GM12872 (cell line): ENCODE results near the gene CFLAR.

Experiments
- CTCF ChIP-seq: IDR thresholded peaks from 3 replicates; pipeline ENCODE4 v1.5.1; 2011; ENCODE audit warnings: low read depth, mild to moderate bottlenecking, low read length, moderate library complexity; ENCODE audit not compliant: insufficient read depth

CFLAR gene

DNA sequence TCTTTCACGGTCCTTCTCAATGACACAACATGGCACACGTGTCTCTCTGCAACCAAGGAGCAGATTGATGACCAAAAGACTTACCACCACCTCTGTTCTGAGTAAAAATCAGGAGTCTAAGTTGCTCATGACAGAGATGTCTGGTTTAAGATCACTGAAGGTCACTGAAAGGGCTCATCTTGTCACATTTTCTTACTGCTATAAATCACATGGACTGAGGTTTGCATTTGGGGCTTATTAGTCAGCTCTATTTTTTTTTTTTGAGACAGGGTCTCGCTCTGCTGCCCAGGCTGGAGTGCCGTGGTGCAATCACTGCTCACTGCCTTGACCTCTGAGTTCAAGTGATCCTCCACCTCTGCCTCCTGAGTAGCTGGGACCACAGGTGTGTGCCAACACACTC is 19.4 kb downstream of the CFLAR start:
- no peak for TF ChIP-seq CTCF

DNA sequence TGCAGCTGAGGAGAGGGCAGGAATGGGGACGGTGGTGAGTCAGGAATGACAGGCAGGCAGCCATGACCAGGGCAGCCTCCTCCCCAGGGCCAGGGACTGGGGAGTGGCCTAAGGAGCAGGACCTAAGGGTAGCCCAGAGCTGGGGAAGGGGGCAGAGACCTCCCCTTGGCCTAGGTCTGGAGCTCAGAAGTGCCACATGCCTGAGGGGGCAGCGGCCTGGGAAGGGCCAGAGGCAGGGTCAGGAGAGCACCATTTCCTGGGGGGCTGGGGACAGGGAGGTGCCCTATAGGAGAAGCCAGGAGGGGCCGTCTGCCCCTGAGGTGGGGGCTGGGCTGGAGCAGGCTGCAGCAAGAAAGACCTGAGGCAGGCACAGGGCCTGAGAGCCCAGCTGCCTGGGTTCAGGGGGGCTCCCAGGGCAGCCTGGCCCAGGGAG is 20.9 kb downstream of the CFLAR start:
- no peak for TF ChIP-seq CTCF

GRCh38 chr2:201137505-201138400 is 21.8 kb downstream of the CFLAR start:
- TF ChIP-seq CTCF: no peak

DNA sequence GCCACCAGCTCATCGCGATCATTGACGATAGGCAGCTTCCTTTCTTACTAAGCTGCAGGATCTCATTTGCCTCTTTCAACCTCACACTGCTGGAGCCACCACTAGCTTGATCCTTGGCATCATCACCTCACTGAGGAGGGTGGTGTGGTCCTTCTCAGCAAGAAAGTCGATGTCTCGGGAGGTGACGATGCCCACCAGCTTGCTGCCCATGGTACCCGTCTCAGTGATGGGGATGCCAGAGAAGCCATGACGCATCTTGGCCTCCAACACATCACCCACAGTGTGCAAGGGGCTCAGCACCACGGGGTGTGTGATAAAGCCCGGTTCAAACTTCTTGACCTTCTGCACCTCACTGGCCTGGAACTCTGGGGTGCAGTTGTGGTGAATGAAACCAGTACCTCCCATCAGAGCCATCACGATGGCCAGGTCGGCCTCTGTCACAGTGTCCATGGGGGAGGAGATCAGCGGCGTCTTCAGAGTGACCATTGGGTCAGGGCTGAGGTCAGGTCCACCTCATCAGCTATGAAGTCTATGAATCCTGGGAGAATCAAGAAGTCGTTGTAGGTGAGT is 22.5 kb downstream of the CFLAR start:
- TF ChIP-seq CTCF: no peak

DNA sequence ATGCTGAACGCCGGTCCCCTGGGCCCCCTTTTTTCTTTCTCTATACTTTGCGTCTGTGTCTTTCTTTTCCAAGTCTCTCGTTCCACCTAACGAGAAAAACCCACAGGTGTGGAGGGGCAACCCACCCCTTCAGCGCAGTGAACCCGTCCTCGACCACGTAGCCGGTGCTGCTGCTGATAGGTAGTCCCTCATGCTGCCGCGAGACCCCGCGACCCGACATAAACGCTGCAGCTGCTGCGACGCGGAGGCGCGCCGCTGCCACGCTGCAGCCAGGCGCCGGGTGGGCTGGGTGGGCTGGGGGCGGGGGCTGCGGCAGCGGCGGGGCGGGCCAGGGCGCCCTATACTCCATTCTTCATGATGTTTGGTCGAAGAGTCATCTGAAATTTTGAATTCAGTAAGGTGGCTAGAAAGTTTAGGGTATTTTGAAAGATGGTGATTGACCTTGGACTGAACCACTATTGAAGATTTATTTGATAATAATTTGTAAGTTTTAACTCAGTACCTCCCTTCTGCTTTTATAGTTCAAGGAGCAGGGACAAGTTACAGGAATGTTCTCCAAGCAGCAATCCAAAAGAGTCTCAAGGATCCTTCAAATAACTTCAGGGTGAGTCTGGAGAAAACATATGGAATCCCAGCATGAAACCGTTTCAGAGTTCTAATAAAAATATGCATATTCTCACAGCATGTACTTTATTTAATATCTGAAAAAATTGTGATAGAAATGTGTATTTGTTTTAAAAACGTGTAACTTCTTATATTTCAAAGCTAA is 24.1 kb downstream of the CFLAR start:
- TF ChIP-seq CTCF: no peak

DNA sequence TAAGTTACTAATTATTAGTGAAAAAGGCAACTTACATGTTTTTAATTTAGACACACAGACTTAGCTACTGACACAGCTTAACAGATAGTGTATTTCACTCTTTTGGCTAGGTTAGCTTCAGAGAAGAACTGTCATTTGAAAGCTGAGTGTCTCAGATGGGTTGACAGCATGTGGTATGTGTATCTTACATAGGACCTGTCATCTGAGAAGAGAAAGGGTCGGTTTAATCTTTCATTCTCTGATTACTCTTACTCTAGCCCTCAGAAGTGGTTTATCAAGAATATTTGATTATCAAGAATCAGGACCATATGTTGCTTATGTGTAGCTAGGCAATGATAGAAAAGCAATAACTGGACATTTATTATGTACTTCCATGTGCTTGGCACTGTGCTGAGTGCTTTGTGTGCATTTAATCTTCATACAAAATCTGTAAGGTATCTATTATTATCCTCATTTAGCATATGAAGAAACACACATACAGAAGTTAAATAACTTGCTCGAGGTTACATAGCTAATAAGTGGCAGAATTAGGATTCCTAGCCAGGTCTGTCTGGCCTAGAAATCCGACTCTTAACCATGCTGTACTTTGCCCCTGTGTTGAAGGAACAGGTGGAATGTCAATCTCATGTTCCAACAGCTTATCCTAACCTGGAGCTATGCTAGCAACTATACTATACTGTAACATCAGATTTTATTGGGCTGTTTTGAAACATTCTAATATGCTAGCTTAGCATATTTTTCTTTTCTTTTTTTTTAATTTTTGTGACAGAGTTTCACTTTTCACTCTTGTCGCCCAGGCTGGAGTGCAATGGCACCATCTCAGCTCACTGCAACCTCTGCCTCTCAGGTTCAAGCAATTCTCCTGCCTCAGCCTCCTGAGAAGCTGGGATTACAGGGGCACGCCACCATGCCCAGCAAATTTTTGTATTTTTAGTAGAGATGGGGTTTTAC is 28.4 kb downstream of the CFLAR start:
- no peak for TF ChIP-seq CTCF
